ENCODE data around the gene LAMA2. TPM values are rescaled to one million over a fixed set of nuclear protein-coding genes. Genes with fewer than 3 reads are reported as not detected.
"Not testable (repeated sequence)": the region's sequence is repeated elsewhere in the genome, so short reads cannot be mapped to it uniquely, and the experiment has no call there.

The LAMA2 gene
- total RNA-seq, 1 donor from 2014 or later = 0.23 TPM

DNA sequence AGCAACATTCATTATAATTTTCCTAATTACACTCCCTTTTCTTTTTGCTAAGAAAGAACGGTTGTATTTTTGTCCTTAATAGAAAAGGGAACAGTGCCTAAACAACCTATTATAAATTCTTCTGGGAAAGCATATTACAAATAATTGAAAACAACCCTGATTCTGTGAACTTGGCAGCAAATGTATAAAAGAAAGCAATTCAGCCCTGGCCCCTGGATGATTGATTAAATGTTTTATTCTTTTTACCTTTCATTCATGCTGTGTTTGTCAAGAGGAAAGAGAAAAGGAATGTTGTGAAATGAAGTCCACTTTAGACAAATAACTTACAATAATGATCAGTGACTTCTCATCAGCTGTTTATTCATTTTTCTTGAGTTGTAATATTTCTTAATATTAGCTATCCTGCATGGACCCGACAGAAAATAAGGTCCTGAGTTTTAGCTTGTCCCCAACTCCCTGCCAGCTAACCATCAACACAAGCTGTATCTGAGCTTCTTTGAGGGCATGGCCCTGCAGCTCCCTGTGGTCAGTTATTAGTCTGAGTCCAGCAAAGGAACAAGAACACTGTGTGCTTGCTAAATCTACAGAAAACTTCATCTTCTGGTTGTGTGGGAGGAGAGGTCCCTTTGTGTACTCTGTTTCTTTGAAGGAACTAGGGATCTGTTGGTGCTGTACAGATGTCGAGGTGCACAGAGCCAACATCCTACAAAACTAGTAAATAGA is 248.2 kb downstream of the LAMA2 start:
- Mint-ChIP-seq H3K9me3 (no peaks in the 10 kb centered on the region), H3K27me3 (ENCODE audit: low read depth) (no peaks in the 10 kb centered on the region), H3K27ac (no peak overlapping the region)

DNA sequence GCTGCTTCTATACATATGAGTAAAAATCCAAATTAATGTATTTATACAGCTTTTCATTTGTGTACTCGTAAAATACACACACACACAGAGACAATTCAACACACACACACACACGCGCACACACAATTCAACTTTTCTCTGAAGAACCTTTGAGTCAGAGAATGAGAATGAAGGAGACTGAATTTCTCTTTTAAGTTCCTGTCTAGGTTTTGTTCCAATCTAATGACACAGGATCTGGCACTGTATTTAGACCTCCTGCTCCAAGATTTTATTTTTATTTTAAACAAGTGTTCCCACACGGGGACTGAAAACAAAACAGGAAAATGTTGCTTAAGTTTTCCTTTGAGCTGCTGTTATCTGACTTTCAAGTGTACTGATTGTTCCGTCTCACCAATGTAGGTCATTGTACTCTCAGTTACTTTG is 250.8 kb downstream of the LAMA2 start:
- no peaks in the 10 kb centered on the region for H3K27me3 Mint-ChIP-seq (ENCODE audit: low read depth)
- H3K36me3 Mint-ChIP-seq (ENCODE audit: low read depth) = no peaks in the 10 kb centered on the region
- no peaks in the 10 kb centered on the region for H3K9me3 Mint-ChIP-seq
- no peak for DNase-seq (ENCODE audit: low spot score)
- H3K27ac Mint-ChIP-seq = no peak overlapping the region
- no peaks in the 10 kb centered on the region for H3K4me1 Mint-ChIP-seq (ENCODE audit: low read depth)
- H3K4me3 Mint-ChIP-seq (ENCODE audit: low read depth) = no peak overlapping the region
- intact Hi-C loops (cut with micrococcal nuclease) = no loop called here

More for the DNA sequence above, 248.2 kb downstream of the LAMA2 start:
- no peaks in the 10 kb centered on the region for H3K36me3 Mint-ChIP-seq (ENCODE audit: low read depth)
- intact Hi-C loops (cut with micrococcal nuclease) = no loop called here
- no peaks in the 10 kb centered on the region for H3K4me1 Mint-ChIP-seq (ENCODE audit: low read depth)
- no peak overlapping the region for H3K4me3 Mint-ChIP-seq (ENCODE audit: low read depth)
- DNase-seq (ENCODE audit: low spot score) = no peak

DNA sequence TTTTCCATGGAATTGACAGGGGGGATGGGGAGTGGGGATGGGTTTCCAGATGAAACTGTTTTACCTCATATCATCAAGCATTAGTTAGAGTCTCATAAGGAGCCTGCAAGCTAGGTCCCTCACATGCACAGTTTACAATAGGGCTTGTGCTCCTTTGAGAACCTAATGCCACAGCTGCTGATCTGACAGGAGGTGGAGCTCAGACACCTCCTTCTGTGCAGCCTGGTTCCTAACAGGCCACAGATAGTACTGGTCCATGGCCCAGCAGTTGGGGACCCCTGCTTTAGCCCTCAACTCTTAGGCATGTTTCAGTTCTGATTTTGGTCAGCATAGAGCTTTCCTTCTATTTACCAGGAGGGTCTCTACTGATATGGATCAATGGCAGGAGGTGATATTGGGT is 251.6 kb downstream of the LAMA2 start:
- no peaks in the 10 kb centered on the region for H3K36me3 Mint-ChIP-seq (ENCODE audit: low read depth)
- intact Hi-C loops (cut with micrococcal nuclease) = no loop called here
- no peaks in the 10 kb centered on the region for H3K9me3 Mint-ChIP-seq
- no peak for DNase-seq (ENCODE audit: low spot score)
- H3K4me1 Mint-ChIP-seq (ENCODE audit: low read depth) = no peaks in the 10 kb centered on the region
- H3K27me3 Mint-ChIP-seq (ENCODE audit: low read depth) = no peaks in the 10 kb centered on the region
- H3K4me3 Mint-ChIP-seq (ENCODE audit: low read depth) = no peak overlapping the region
- no peak overlapping the region for H3K27ac Mint-ChIP-seq

DNA sequence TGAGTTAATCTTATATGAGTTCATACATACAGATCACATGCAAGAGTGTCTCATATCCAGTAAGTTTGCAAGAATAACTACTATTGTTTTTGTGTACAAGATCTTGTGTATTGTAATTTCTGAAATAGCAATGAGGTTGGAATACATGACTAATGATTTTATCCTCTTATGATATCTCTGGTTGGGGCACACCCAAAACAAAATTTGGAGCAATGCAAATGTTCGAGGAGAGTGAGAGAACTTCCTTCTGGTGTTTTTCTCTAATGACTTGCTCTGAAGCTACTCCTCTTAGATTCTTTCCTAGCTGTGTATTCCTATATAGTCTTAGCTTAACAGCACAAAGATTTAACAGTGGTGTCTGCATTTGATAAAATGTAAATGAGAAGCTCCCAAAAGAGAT is 252.5 kb downstream of the LAMA2 start:
- DNase-seq (ENCODE audit: low spot score) = no peak
- H3K36me3 Mint-ChIP-seq (ENCODE audit: low read depth) = no peaks in the 10 kb centered on the region

DNA sequence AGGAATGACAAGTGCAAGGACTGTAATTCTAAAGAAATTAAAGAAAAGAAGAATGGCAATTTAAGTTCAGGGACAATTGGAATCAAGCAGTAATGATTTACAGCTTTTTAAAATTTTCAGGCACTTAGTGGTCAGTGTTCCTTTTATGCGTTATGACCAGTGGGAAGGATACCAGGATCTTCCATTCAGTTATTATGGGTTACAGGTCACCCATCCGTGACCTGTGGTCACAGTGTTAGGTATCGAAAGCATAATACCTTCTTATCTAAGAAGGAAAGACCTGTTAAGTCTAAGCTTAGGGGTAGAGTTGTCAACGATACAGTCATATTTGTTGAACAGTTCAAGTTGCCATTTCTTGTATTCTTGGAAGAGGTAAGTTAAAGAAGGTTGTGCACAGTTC is 253.8 kb downstream of the LAMA2 start:
- no peak for DNase-seq (ENCODE audit: low spot score)
- Mint-ChIP-seq H3K4me3 (ENCODE audit: low read depth) (no peak overlapping the region), H3K27me3 (ENCODE audit: low read depth) (no peaks in the 10 kb centered on the region), H3K36me3 (ENCODE audit: low read depth) (no peaks in the 10 kb centered on the region), H3K27ac (no peak overlapping the region), H3K4me1 (ENCODE audit: low read depth) (no peaks in the 10 kb centered on the region), H3K9me3 (no peaks in the 10 kb centered on the region)
- intact Hi-C loops (cut with micrococcal nuclease) = no loop called here

More for the DNA sequence above, 252.5 kb downstream of the LAMA2 start:
- Mint-ChIP-seq H3K27ac (no peak overlapping the region), H3K4me3 (ENCODE audit: low read depth) (no peak overlapping the region), H3K4me1 (ENCODE audit: low read depth) (no peaks in the 10 kb centered on the region), H3K9me3 (no peaks in the 10 kb centered on the region), H3K27me3 (ENCODE audit: low read depth) (no peaks in the 10 kb centered on the region)
- intact Hi-C loops (cut with micrococcal nuclease) = no loop called here

DNA sequence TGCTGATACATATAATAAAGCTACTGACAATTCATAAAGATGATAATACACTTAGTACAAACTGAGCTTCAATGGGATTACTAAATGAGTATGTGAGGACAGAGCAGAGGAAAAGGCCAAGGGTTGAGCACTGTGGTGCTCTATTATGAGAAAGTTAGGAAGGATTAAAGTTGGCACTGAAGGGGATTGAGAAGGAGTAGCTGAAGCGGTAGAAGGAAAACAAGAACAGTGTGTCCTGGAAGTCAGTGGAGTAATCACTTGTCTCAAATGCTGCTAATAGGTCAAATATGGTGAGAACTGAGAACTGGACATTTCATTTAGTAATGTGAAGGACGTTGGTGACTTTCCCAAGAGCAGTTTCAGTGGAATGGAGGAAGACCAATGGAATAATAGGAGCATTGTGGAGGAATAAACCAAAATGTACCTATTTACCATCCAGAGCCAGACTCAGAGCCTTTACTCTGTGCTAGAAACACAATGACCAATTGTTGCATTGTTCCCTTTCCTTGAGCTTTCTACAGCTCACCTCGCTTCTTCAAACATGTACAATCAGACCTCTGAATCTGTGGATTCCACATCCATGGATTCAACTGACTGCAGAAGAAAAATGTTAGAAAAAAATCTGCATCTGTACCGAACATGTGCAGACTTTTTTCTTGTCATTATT is 255.9 kb downstream of the LAMA2 start:
- no peaks in the 10 kb centered on the region for H3K36me3 Mint-ChIP-seq (ENCODE audit: low read depth)
- H3K4me3 Mint-ChIP-seq (ENCODE audit: low read depth) = no peak overlapping the region
- no peak for DNase-seq (ENCODE audit: low spot score)
- intact Hi-C loops (cut with micrococcal nuclease) = no loop called here
- H3K9me3 Mint-ChIP-seq = no peaks in the 10 kb centered on the region
- no peak overlapping the region for H3K27ac Mint-ChIP-seq
- no peaks in the 10 kb centered on the region for H3K27me3 Mint-ChIP-seq (ENCODE audit: low read depth)
- no peaks in the 10 kb centered on the region for H3K4me1 Mint-ChIP-seq (ENCODE audit: low read depth)

DNA sequence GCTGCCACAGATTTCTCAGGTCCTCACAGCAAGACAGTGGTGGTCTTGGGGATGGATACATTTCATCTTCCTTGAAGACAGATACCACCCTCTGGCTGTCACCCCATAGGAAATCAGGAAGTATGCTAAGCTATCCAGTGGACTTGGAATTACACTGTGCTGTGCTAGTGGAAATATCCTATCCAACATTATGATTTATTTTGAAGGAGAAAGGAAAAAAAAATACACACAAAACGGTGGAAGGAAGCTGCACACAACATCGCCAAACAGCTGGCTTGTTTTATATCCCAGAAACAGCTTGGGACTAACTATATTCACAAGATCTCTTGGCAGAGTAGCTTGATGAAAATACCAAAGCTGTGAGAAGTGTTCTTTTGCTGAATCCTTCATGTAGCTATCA is 257.6 kb downstream of the LAMA2 start:
- no peak overlapping the region for H3K4me3 Mint-ChIP-seq (ENCODE audit: low read depth)
- H3K9me3 Mint-ChIP-seq = no peaks in the 10 kb centered on the region
- H3K36me3 Mint-ChIP-seq (ENCODE audit: low read depth) = no peaks in the 10 kb centered on the region
- H3K27ac Mint-ChIP-seq = no peak overlapping the region
- no peaks in the 10 kb centered on the region for H3K27me3 Mint-ChIP-seq (ENCODE audit: low read depth)
- DNase-seq (ENCODE audit: low spot score) = no peak
- intact Hi-C loops (cut with micrococcal nuclease) = no loop called here
- no peaks in the 10 kb centered on the region for H3K4me1 Mint-ChIP-seq (ENCODE audit: low read depth)

DNA sequence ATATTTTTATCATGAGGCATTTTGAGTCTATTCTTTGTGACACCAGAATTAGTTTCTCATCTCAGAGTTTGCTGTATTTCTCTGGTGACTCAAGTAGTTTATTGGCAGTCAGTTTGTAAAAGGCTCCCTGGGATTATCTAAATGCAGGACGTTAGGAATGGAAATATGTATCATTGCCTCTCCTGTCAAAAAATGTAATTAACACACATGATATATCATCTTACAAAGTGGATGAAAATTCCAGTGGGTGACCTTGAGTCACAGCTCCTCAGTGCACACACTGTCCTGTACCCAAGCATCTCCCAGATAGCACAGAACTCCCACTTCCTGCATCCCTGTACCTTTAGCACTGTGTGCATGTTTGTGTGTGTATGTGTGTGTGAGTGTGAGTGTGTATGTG is 258.6 kb downstream of the LAMA2 start:
- Mint-ChIP-seq H3K4me1 (ENCODE audit: low read depth) (no peaks in the 10 kb centered on the region), H3K4me3 (ENCODE audit: low read depth) (no peak overlapping the region), H3K9me3 (no peaks in the 10 kb centered on the region), H3K36me3 (ENCODE audit: low read depth) (no peaks in the 10 kb centered on the region), H3K27ac (no peak overlapping the region), H3K27me3 (ENCODE audit: low read depth) (no peaks in the 10 kb centered on the region)
- no peak for DNase-seq (ENCODE audit: low spot score)
- intact Hi-C loops (cut with micrococcal nuclease) = no loop called here

DNA sequence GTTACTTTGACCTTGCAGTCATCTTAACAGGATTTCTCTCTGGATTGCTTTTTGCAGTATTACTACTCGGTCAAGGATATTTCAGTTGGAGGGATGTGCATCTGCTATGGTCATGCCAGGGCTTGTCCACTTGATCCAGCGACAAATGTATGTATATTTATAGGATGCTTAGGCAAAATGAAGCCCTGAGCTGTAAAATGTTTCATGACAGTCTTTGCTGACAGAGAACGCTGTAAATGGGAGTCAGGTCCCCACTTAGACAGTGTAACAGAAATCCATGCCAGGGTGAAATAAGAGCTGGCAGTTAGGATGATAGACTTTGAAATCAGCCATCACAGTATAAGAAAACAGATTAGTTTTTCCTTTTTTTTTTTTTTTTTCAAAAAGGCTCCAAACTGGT is 264.0 kb downstream of the LAMA2 start:
- no peak overlapping the region for H3K27ac Mint-ChIP-seq
- no peaks in the 10 kb centered on the region for H3K9me3 Mint-ChIP-seq
- no peaks in the 10 kb centered on the region for H3K27me3 Mint-ChIP-seq (ENCODE audit: low read depth)
- intact Hi-C loops (cut with micrococcal nuclease) = no loop called here
- H3K4me3 Mint-ChIP-seq (ENCODE audit: low read depth) = no peak overlapping the region
- no peak for DNase-seq (ENCODE audit: low spot score)
- no peaks in the 10 kb centered on the region for H3K4me1 Mint-ChIP-seq (ENCODE audit: low read depth)
- H3K36me3 Mint-ChIP-seq (ENCODE audit: low read depth) = no peaks in the 10 kb centered on the region

DNA sequence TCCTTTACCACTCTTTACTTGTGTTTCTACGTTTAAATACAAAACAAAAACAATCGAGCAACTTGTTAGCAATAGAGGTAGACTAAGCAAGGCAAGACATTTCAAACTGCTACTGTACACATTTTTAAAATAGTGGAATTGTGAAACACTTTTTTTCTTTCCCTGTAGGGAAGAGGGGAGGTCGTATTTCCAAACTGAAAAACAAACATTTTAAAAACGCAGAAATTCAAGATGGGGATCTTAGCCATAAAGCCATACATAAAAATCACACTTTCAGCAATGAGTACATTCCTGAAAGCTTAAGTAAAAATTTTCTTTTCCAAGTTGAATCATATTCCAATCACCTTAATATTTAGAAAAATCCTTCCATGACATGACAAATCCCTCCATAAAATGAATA is 267.6 kb downstream of the LAMA2 start:
- intact Hi-C loops (cut with micrococcal nuclease) = no loop called here
- H3K36me3 Mint-ChIP-seq (ENCODE audit: low read depth) = no peaks in the 10 kb centered on the region
- H3K4me3 Mint-ChIP-seq (ENCODE audit: low read depth) = no peak overlapping the region
- no peaks in the 10 kb centered on the region for H3K4me1 Mint-ChIP-seq (ENCODE audit: low read depth)
- no peak for DNase-seq (ENCODE audit: low spot score)
- no peaks in the 10 kb centered on the region for H3K9me3 Mint-ChIP-seq
- no peaks in the 10 kb centered on the region for H3K27me3 Mint-ChIP-seq (ENCODE audit: low read depth)
- no peak overlapping the region for H3K27ac Mint-ChIP-seq

DNA sequence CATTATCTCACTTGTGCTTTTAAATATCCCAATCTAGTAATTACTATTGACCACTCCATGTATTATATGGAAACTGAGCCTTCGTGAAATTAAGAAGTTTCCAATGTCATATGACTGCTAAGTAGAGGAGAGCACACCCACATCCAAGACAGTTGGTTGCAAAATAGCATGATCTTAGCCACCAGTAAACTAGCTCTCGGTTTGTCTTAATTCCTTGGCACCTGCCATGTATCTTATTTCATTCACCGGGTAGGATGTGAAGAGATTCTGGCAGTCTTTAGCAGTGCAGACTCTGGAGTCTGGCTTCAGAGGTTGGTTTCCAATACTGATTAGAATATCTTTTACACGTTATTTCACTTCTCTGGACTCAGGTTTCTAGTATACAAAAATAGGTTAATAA is 270.3 kb downstream of the LAMA2 start:
- Mint-ChIP-seq H3K36me3 (ENCODE audit: low read depth) (no peaks in the 10 kb centered on the region), H3K9me3 (no peaks in the 10 kb centered on the region), H3K27me3 (ENCODE audit: low read depth) (no peaks in the 10 kb centered on the region), H3K4me1 (ENCODE audit: low read depth) (no peaks in the 10 kb centered on the region), H3K27ac (no peak overlapping the region), H3K4me3 (ENCODE audit: low read depth) (no peak overlapping the region)
- intact Hi-C loops (cut with micrococcal nuclease) = no loop called here
- DNase-seq (ENCODE audit: low spot score) = no peak

DNA sequence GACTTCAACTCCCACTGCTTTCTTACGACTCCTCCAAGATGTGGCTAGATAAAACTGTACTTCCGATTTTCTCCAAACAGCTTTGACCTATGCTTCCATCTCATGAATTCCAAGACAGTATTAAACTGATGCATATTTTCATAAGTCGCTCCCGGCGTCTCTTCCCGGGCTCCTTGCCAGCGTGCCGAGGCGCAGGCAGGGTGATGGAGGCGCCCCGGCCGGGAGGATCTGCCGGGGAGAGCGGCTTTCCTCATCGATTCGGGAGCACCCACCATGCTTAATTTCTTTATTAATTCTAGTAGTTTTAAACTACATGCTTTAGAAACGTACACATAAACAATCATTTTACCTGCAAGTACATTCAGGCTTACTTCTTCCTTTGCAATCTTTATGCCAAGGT is 276.3 kb downstream of the LAMA2 start:
- DNase-seq (ENCODE audit: low spot score); H3K27me3 Mint-ChIP-seq (ENCODE audit: low read depth); H3K9me3 Mint-ChIP-seq; H3K36me3 Mint-ChIP-seq (ENCODE audit: low read depth); intact Hi-C loops (cut with micrococcal nuclease); H3K4me1 Mint-ChIP-seq (ENCODE audit: low read depth); H3K27ac Mint-ChIP-seq; H3K4me3 Mint-ChIP-seq (ENCODE audit: low read depth): not testable (repeated sequence)

DNA sequence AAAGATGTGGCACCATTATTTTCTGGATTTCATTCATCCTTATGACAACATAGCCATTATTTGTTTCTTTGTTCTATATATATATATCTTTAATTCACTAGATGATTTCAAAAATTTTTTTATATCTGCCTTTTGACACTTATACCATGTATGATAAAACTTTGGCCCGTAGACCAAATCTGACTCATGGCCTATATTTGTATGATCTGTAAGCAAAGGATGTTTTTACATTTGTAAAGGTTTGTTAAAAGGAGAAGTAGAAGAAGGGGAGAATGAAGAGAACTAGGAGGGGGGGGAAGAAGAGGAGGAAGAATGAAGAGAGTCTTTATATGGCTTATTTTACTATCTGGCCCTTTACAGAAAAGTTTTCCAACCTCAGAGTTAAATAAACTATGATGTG is 279.7 kb downstream of the LAMA2 start:
- no peaks in the 10 kb centered on the region for H3K4me1 Mint-ChIP-seq (ENCODE audit: low read depth)
- H3K27me3 Mint-ChIP-seq (ENCODE audit: low read depth) = no peaks in the 10 kb centered on the region
- DNase-seq (ENCODE audit: low spot score) = no peak
- H3K27ac Mint-ChIP-seq = no peak overlapping the region
- H3K9me3 Mint-ChIP-seq = no peaks in the 10 kb centered on the region
- intact Hi-C loops (cut with micrococcal nuclease) = no loop called here
- no peaks in the 10 kb centered on the region for H3K36me3 Mint-ChIP-seq (ENCODE audit: low read depth)
- no peak overlapping the region for H3K4me3 Mint-ChIP-seq (ENCODE audit: low read depth)
